ENCODE data around the gene TET3. TPM values are rescaled to one million over a fixed set of nuclear protein-coding genes. Genes with fewer than 3 reads are reported as not detected.

Gene TET3
- polyA plus RNA-seq, 12 donors = 7.8 to 17.3 (median 9.6) TPM; not detected in 1

- no peak for DNase-seq
Observed at GRCh38 chr2:73963385-73964120, 21.2 kb upstream of the TET3 start.

- DNase-seq = no peak
Observed at GRCh38 chr2:73964223-73964622, 20.5 kb upstream of the TET3 start.

- no peak for DNase-seq
Observed at GRCh38 chr2:73965053-73965452, 19.7 kb upstream of the TET3 start.

GRCh38 chr2:73968357-73968937 lies 16.3 kb upstream of the TET3 start:
- no peak for DNase-seq

GRCh38 chr2:73969356-73969755 lies 15.4 kb upstream of the TET3 start:
- no peak for DNase-seq

- DNase-seq = no peak
Observed at GRCh38 chr2:73970141-73970803, 14.4 kb upstream of the TET3 start.

GRCh38 chr2:73970850-73971471 lies 13.7 kb upstream of the TET3 start:
- peak; percentile 39 for DNase-seq

- DNase-seq = no peak
Observed at GRCh38 chr2:73971722-73972121, 13.0 kb upstream of the TET3 start.

- DNase-seq = no peak
Observed at GRCh38 chr2:73972846-73973245, 11.9 kb upstream of the TET3 start.

GRCh38 chr2:73975731-73976130 lies 9.0 kb upstream of the TET3 start:
- no peak for DNase-seq

GRCh38 chr2:73976803-73977202 lies 7.9 kb upstream of the TET3 start:
- no peak for DNase-seq

- DNase-seq = no peak
Observed at GRCh38 chr2:73977466-73977865, 7.2 kb upstream of the TET3 start.

GRCh38 chr2:73979021-73979420 lies 5.7 kb upstream of the TET3 start:
- DNase-seq = no peak

GRCh38 chr2:73979686-73980085 lies 5.0 kb upstream of the TET3 start:
- no peak for DNase-seq

- no peak for DNase-seq
Observed at GRCh38 chr2:73980566-73980965, 4.1 kb upstream of the TET3 start.

GRCh38 chr2:73981081-73982001 lies 3.4 kb upstream of the TET3 start:
- DNase-seq = no peak

- no peak for DNase-seq
Observed at GRCh38 chr2:73982140-73982617, 2.5 kb upstream of the TET3 start.

- DNase-seq = no peak
Observed at GRCh38 chr2:73983322-73984202, 1.1 kb upstream of the TET3 start.

- DNase-seq = no peak
Observed at GRCh38 chr2:73984922-73985307, 205 bp downstream of the TET3 start.

GRCh38 chr2:73985308-73986084 lies 786 bp downstream of the TET3 start:
- DNase-seq = no peak

All from muscle of arm (tissue), 12 donors.